Measurements from ENCODE around the gene WNK4. TPM values are rescaled to one million over a fixed set of nuclear protein-coding genes. Genes with fewer than 3 reads are reported as not detected.

WNK4 gene
- total and polyA plus RNA-seq, 2 experiments from 2014 or later: 0.10 to 0.65 TPM

- no peak for TF ChIP-seq NANOG (IDR thresholded peaks at IDR 0.05; ENCODE audit: borderline replicate concordance)
- no peak for TF ChIP-seq ETS1 (IDR thresholded peaks at IDR 0.05)
These were observed 25.8 kb downstream of the WNK4 start (continued) for GRCh38 chr17:42806249-42806648.

GRCh38 chr17:42809250-42809649 is 28.8 kb downstream of the WNK4 start:
- no peaks in the 10 kb centered on the region for H3K9me2 ChIP-seq (ENCODE audit: insufficient read depth)
- no peak for TF ChIP-seq NANOG (IDR thresholded peaks at IDR 0.05; ENCODE audit: borderline replicate concordance)
- no peak for TF ChIP-seq JUNB (IDR thresholded peaks at IDR 0.05; ENCODE audit: unreplicated experiment)
- no peak for TF ChIP-seq REST (IDR thresholded peaks at IDR 0.05; ENCODE audit: unreplicated experiment)
- TF ChIP-seq ZNF331 (CRISPR knock-in tag; IDR thresholded peaks at IDR 0.05; ENCODE audit: low read depth): no peak
- no peak overlapping the region for H3K27ac ChIP-seq (ENCODE audit: low read depth)
- peaks cover 14% of the 10 kb centered on the region for H3K36me3 Mint-ChIP-seq (ENCODE audit: low read depth)
- ATAC-seq (no peak), DNase-seq (ENCODE audit: low spot score) (no peak)
- no peak overlapping the region for H3K4me2 ChIP-seq
- H3K4me3 ChIP-seq: no peak overlapping the region
- no peaks in the 10 kb centered on the region for H3K79me2 ChIP-seq (replicated peaks; ENCODE audit: insufficient read depth)
- no peaks in the 10 kb centered on the region for H3F3A ChIP-seq (replicated peaks; ENCODE audit: low read depth)
- H3K27me3 ChIP-seq (ENCODE audit: insufficient read depth): no peaks in the 10 kb centered on the region
- H2AFZ ChIP-seq: no peak overlapping the region
- H3K27ac Mint-ChIP-seq: no peak overlapping the region
- no peaks in the 10 kb centered on the region for H3K27me3 Mint-ChIP-seq (ENCODE audit: insufficient read depth, low read depth, poor library complexity)
- H3K4me1 Mint-ChIP-seq: no peaks in the 10 kb centered on the region
- peaks cover 12% of the 10 kb centered on the region for H3K36me3 ChIP-seq (ENCODE audit: insufficient read depth)
- H3K4me3 Mint-ChIP-seq: no peak overlapping the region
- H3K9me3 Mint-ChIP-seq: no peaks in the 10 kb centered on the region
- peaks cover 5% of the 10 kb centered on the region for H4K20me1 ChIP-seq (replicated peaks; ENCODE audit: insufficient read depth)
- no peaks in the 10 kb centered on the region for H3K4me1 ChIP-seq (ENCODE audit: insufficient read depth)

GRCh38 chr17:42814633-42815399 is 34.4 kb downstream of the WNK4 start:
- Histone ChIP-seq H4K20me1 (replicated peaks; ENCODE audit: insufficient read depth) (peaks cover 15% of the 10 kb centered on the region), H3K4me1 (ENCODE audit: insufficient read depth) (no peaks in the 10 kb centered on the region), H3K79me2 (replicated peaks; ENCODE audit: insufficient read depth) (no peaks in the 10 kb centered on the region; the same call in 1 of the 2 replicates), H3K9me2 (ENCODE audit: insufficient read depth) (no peaks in the 10 kb centered on the region), H3K36me3 (ENCODE audit: insufficient read depth) (peaks cover 22% of the 10 kb centered on the region), H3K4me3 (no peak overlapping the region), H3F3A (replicated peaks; ENCODE audit: low read depth) (peaks cover 2% of the 10 kb centered on the region; the same call in 1 of the 2 replicates), H3K27ac (ENCODE audit: low read depth) (no peak overlapping the region), H3K4me2 (no peak overlapping the region), H3K27me3 (ENCODE audit: insufficient read depth) (no peaks in the 10 kb centered on the region), H2AFZ (no peak overlapping the region)
- Mint-ChIP-seq H3K27ac (no peak overlapping the region), H3K4me3 (no peak overlapping the region), H3K4me1 (no peaks in the 10 kb centered on the region), H3K36me3 (ENCODE audit: low read depth) (peaks cover 61% of the 10 kb centered on the region), H3K27me3 (ENCODE audit: insufficient read depth, low read depth, poor library complexity) (no peaks in the 10 kb centered on the region), H3K9me3 (no peaks in the 10 kb centered on the region)
- DNase-seq (ENCODE audit: low spot score): no peak
- ATAC-seq: no peak
- TF ChIP-seq EZH2 (IDR thresholded peaks at IDR 0.05; ENCODE audit: low read depth, unreplicated experiment): no peak
- TF ChIP-seq REST (IDR thresholded peaks at IDR 0.05; ENCODE audit: unreplicated experiment): no peak

All from GM23338 (cell line).